B cell (primary cell): ENCODE data around the gene PTGDR2. TPM values are rescaled to one million over a fixed set of nuclear protein-coding genes. Genes with fewer than 3 reads are reported as not detected.

Source experiments
- ATAC-seq: fragments of 200-7000 bp; cut with Tn5 transposase; one replicate; pipeline ENCODE4 v1.10.0; 2021; ENCODE audit warnings: low read depth, mild to moderate bottlenecking, moderate number of reproducible peaks, moderate library complexity
- CTCF ChIA-PET: fragments of 350-600 bp; sonication (Branson Sonifier 250); formaldehyde crosslinking; loops from one replicate; lab custom pipeline; 2021; ENCODE audit warnings: antibody characterized with exemption, inconsistent platforms; lab: Charles Lee
- POLR2A ChIA-PET: fragments of 350-600 bp; sonication (Branson Sonifier 250); formaldehyde crosslinking; loops from one replicate; lab custom pipeline; 2021; ENCODE audit warnings: antibody characterized with exemption; lab: Charles Lee
- DNase-seq: peaks from one replicate; pipeline ENCODE4 v3.0.0; 2013
- H2AFZ ChIP-seq: 2 replicates; pipeline ENCODE4 v1.6.1; 2012; ENCODE audit warnings: mild to moderate bottlenecking, low read depth, low read length; ENCODE audit not compliant: insufficient read depth, poor library complexity, severe bottlenecking
- H3K27ac ChIP-seq, 2 donors: 1 replicate in 1 of 2; 2 replicates in 1 of 2; pipeline ENCODE4 v1.5.1; 2012 to 2013; ENCODE audit warnings: low read length in 2 of 2, mild to moderate bottlenecking in 2 of 2, moderate library complexity in 1 of 2
- H3K27me3 ChIP-seq, 4 experiments: fragments of 200-600 bp in 1 of 4; sonication (generic) in 1 of 4; replicated peaks in 1 of 4; 1 replicate in 2 of 4; 2 replicates in 2 of 4; pipeline versions ENCODE4 v1.6.1 to v1.7.0; 2013 to 2016; ENCODE audit warnings: low read length in 3 of 4, mild to moderate bottlenecking in 2 of 4, mixed read lengths in 1 of 4, moderate library complexity in 1 of 4; ENCODE audit not compliant: insufficient read depth in 4 of 4, control insufficient read depth in 3 of 4; ENCODE audit errors: control extremely low read depth in 1 of 4
- H3K36me3 ChIP-seq, 2 experiments: replicated peaks in 1 of 2; 1 replicate in 1 of 2; 2 replicates in 1 of 2; pipeline versions ENCODE4 v1.6.1 to v1.7.1; 2013; ENCODE audit warnings: low read length in 1 of 2; ENCODE audit not compliant: insufficient read depth in 2 of 2, control insufficient read depth in 1 of 2; ENCODE audit errors: control extremely low read depth in 1 of 2, extremely low read depth in 1 of 2
- H3K4me1 ChIP-seq, 2 donors: fragments of 200-600 bp in 1 of 2; sonication (generic) in 1 of 2; 1 replicate in 1 of 2; 2 replicates in 1 of 2; pipeline versions ENCODE4 v1.5.1 to v1.6.1; 2013 to 2017; ENCODE audit warnings: low read length in 2 of 2; ENCODE audit not compliant: control insufficient read depth in 2 of 2, insufficient read depth in 2 of 2
- H3K4me2 ChIP-seq: replicated peaks from 2 replicates; pipeline ENCODE3; 2012; ENCODE audit warnings: mild to moderate bottlenecking, low read depth, low read length; ENCODE audit not compliant: poor library complexity, severe bottlenecking
- H3K4me3 ChIP-seq, 5 experiments: fragments of 200-600 bp in 1 of 5; sonication (generic) in 1 of 5; 1 replicate in 3 of 5; 2 replicates in 2 of 5; pipeline versions ENCODE4 v1.5.1 to v1.7.0; 2011 to 2016; ENCODE audit warnings: low read length in 4 of 5, mild to moderate bottlenecking in 4 of 5, low read depth in 2 of 5, control low read depth in 1 of 5, moderate library complexity in 1 of 5; ENCODE audit not compliant: insufficient read depth in 1 of 5; ENCODE audit errors: control extremely low read depth in 1 of 5, extremely low read depth in 1 of 5
- H3K79me2 ChIP-seq: fragments of 200-600 bp; sonication (generic); one replicate; pipeline ENCODE4 v1.6.0; 2016; ENCODE audit warnings: low read length; ENCODE audit not compliant: control insufficient read depth, insufficient read depth
- H3K9ac ChIP-seq: fragments of 200-600 bp; sonication (generic); 2 replicates; pipeline ENCODE4 v1.6.1; 2017; ENCODE audit warnings: mild to moderate bottlenecking, low read length, moderate library complexity
- H3K9me3 ChIP-seq, 3 donors: one replicate each; pipeline versions ENCODE4 v1.6.1 to v1.7.1; 2013; ENCODE audit warnings: low read length in 2 of 3; ENCODE audit not compliant: control insufficient read depth in 2 of 3, insufficient read depth in 1 of 3; ENCODE audit errors: control extremely low read depth in 1 of 3
- H4K20me1 ChIP-seq: 2 replicates; pipeline ENCODE4 v1.6.0; 2012; ENCODE audit warnings: mild to moderate bottlenecking, low read length; ENCODE audit not compliant: insufficient read depth, control insufficient read depth, poor library complexity, severe bottlenecking
- H3K27ac Mint-ChIP-seq: one replicate; pipeline ENCODE4 v1.8.0; 2021; ENCODE audit warnings: mixed read lengths
- H3K27me3 Mint-ChIP-seq: one replicate; pipeline ENCODE4 v1.8.0; 2021; ENCODE audit warnings: mixed read lengths
- H3K4me1 Mint-ChIP-seq: one replicate; pipeline ENCODE4 v1.8.0; 2021; ENCODE audit warnings: mixed read lengths
- H3K4me3 Mint-ChIP-seq: one replicate; pipeline ENCODE4 v1.8.0; 2021; ENCODE audit warnings: mixed read lengths
- H3K9me3 Mint-ChIP-seq: one replicate; pipeline ENCODE4 v1.8.0; 2022; ENCODE audit warnings: mixed read lengths; ENCODE audit not compliant: insufficient read depth
- CTCF ChIP-seq: fragments of 200-600 bp; IDR thresholded peaks from one replicate; pipeline ENCODE4 v1.8.0; 2022; ENCODE audit warnings: antibody characterized with exemption, mild to moderate bottlenecking
- EZH2 ChIP-seq: IDR thresholded peaks from 2 replicates; pipeline ENCODE4 v1.6.1; 2012; ENCODE audit warnings: borderline replicate concordance, low read depth, mild to moderate bottlenecking, moderate library complexity, low read length; ENCODE audit not compliant: insufficient read depth, poor library complexity, severe bottlenecking
- WGBS: methylation state at CpG from one replicate; pipeline ENCODE4 v1.1.5; 2013; ENCODE audit warnings: missing lambda C conversion rate; ENCODE audit not compliant: insufficient coverage; 5-methylcytosine and 5-hydroxymethylcytosine counted together
- intact Hi-C: fragments of 100-400 bp; cut with micrococcal nuclease; formaldehyde crosslinking; loops from one replicate; pipeline ENCODE4 v1.10.0; 2022
- polyA plus RNA-seq: library from polyadenylated mRNA; depleted of rRNA; stranded (reverse); fragments of >200 nt; gene quantifications from 2 replicates; pipeline ENCODE4 v1.2.3, GENCODE V29; 2012
- total RNA-seq, 2 donors: library from RNA; stranded (reverse); fragments of 120-200 nt in 1 of 2; gene quantifications; 1 replicate in 1 of 2; 2 replicates in 1 of 2; pipeline versions ENCODE4 v1.2.3 to v1.2.4, GENCODE V29; 2013 to 2022

PTGDR2 gene
- total and polyA plus RNA-seq, 2 donors (not counting 1 experiment from before 2014, with no cell fraction given) = 0.03 TPM; not detected in 1

GRCh38 chr11:60874421-60875365 is 18.9 kb upstream of the PTGDR2 start:
- POLR2A ChIA-PET = no interaction called here
- Mint-ChIP-seq H3K4me3 (no peak overlapping the region), H3K27ac (no peak overlapping the region), H3K9me3 (no peaks in the 10 kb centered on the region), H3K4me1 (no peaks in the 10 kb centered on the region), H3K27me3 (no peaks in the 10 kb centered on the region)
- peaks cover 0 to 9% of the 10 kb centered on the region in 2 experiments for H3K36me3 ChIP-seq
- no peak overlapping the region for H2AFZ ChIP-seq
- intact Hi-C loops = no loop called here
- H3K4me1 ChIP-seq = no peaks in the 10 kb centered on the region
- no peaks in the 10 kb centered on the region for H3K27me3 ChIP-seq
- no peaks in the 10 kb centered on the region for H3K79me2 ChIP-seq
- H4K20me1 ChIP-seq = no peaks in the 10 kb centered on the region
- TF ChIP-seq EZH2 (no peak), CTCF (no peak)
- no peak overlapping the region for H3K4me2 ChIP-seq
- 95% methylated on average over 13 of the region's 13 CpGs for WGBS
- no peak overlapping the region for H3K9ac ChIP-seq
- no peak overlapping the region for H3K27ac ChIP-seq
- ATAC-seq = no peak
- CTCF ChIA-PET = interaction anchor here (2.0 kb wide), 1 partner anchor 24 kb away, joined by 5 read pairs; no protein-coding TSS in a partner anchor
- H3K4me3 ChIP-seq = no peak overlapping the region
- DNase-seq = no peak
- H3K9me3 ChIP-seq = no peaks in the 10 kb centered on the region

GRCh38 chr11:60873533-60873932 is 17.8 kb upstream of the PTGDR2 start:
- H3K4me3 ChIP-seq = no peak overlapping the region
- no peak for ATAC-seq

More at GRCh38 chr11:60873533-60873932, 17.8 kb upstream of the PTGDR2 start:
- no peak overlapping the region for H3K27ac Mint-ChIP-seq
- H3K4me1 ChIP-seq = no peaks in the 10 kb centered on the region
- ChIA-PET POLR2A (no interaction called here), CTCF (no interaction called here)
- H3K4me3 Mint-ChIP-seq = no peak overlapping the region
- H3K27ac ChIP-seq = no peak overlapping the region
- no peaks in the 10 kb centered on the region for H3K27me3 Mint-ChIP-seq
- no peaks in the 10 kb centered on the region for H3K4me1 Mint-ChIP-seq
- no peaks in the 10 kb centered on the region for H3K9me3 ChIP-seq
- DNase-seq = no peak
- no peak for TF ChIP-seq EZH2
- no peak for TF ChIP-seq CTCF
- no peaks in the 10 kb centered on the region for H4K20me1 ChIP-seq
- H3K9me3 Mint-ChIP-seq = no peaks in the 10 kb centered on the region
- H3K9ac ChIP-seq = no peak overlapping the region
- no peaks in the 10 kb centered on the region for H3K79me2 ChIP-seq
- no peak overlapping the region for H2AFZ ChIP-seq
- intact Hi-C loops = no loop called here
- H3K27me3 ChIP-seq = no peaks in the 10 kb centered on the region
- H3K36me3 ChIP-seq = peaks cover 0 to under 1% of the 10 kb centered on the region in 2 experiments
- no peak overlapping the region for H3K4me2 ChIP-seq
- WGBS = 95% methylated on average over 9 of the region's 12 CpGs
